Type B pancreatic cell (in vitro differentiated cells): ENCODE data around the gene NKTR. TPM values are rescaled to one million over a fixed set of nuclear protein-coding genes. Genes with fewer than 3 reads are reported as not detected.

Source experiments
- DNase-seq: peaks from one replicate; pipeline ENCODE4 v3.0.0; 2021; ENCODE audit warnings: mixed read lengths; ENCODE audit not compliant: unreplicated experiment; ENCODE audit errors: extremely low spot score
- H3K27ac Mint-ChIP-seq: 2 replicates; pipeline ENCODE4 v1.8.0; 2021; ENCODE audit warnings: mild to moderate bottlenecking, mixed read lengths
- H3K27me3 Mint-ChIP-seq: 2 replicates; pipeline ENCODE4 v1.8.0; 2021; ENCODE audit warnings: mixed read lengths
- H3K36me3 Mint-ChIP-seq: 2 replicates; pipeline ENCODE4 v1.8.0; 2021; ENCODE audit warnings: mixed read lengths
- H3K4me1 Mint-ChIP-seq: one replicate; pipeline ENCODE4 v1.8.0; 2021; ENCODE audit warnings: mixed read lengths; ENCODE audit not compliant: unreplicated experiment
- H3K4me3 Mint-ChIP-seq: 2 replicates; pipeline ENCODE4 v1.8.0; 2021; ENCODE audit warnings: mild to moderate bottlenecking, mixed read lengths
- H3K9me3 Mint-ChIP-seq: 2 replicates; pipeline ENCODE4 v1.8.0; 2021; ENCODE audit warnings: mixed read lengths
- CTCF ChIP-seq: fragments of 200-600 bp; sonication (generic); conservative IDR thresholded peaks from 2 replicates; pipeline ENCODE4 v1.5.0; 2021; ENCODE audit warnings: antibody characterized with exemption, mild to moderate bottlenecking
- total RNA-seq: library from RNA; stranded (reverse); gene quantifications from 2 replicates; pipeline ENCODE4 v1.2.1, GENCODE V29; 2021; ENCODE audit warnings: low replicate concordance

NKTR gene
- total RNA-seq, 1 donor from 2014 or later, result 97.1 TPM

- TF ChIP-seq CTCF, result no peak
Measured at GRCh38 chr3:42666022-42666421, 65.5 kb downstream of the NKTR start.

GRCh38 chr3:42666577-42666998 lies 66.1 kb downstream of the NKTR start:
- TF ChIP-seq CTCF, result no peak
- Mint-ChIP-seq H3K36me3 (no peaks in the 10 kb centered on the region), H3K9me3 (peaks cover 4% of the 10 kb centered on the region), H3K27me3 (no peaks in the 10 kb centered on the region), H3K27ac (no peak overlapping the region), H3K4me1 (no peaks in the 10 kb centered on the region), H3K4me3 (no peak overlapping the region)
- DNase-seq, result no peak

More at GRCh38 chr3:42666022-42666421, 65.5 kb downstream of the NKTR start:
- peaks cover 4% of the 10 kb centered on the region for H3K9me3 Mint-ChIP-seq
- H3K27me3 Mint-ChIP-seq, result no peaks in the 10 kb centered on the region
- no peaks in the 10 kb centered on the region for H3K4me1 Mint-ChIP-seq
- H3K4me3 Mint-ChIP-seq, result no peak overlapping the region
- no peaks in the 10 kb centered on the region for H3K36me3 Mint-ChIP-seq
- no peak overlapping the region for H3K27ac Mint-ChIP-seq
- DNase-seq, result no peak

- DNase-seq, result no peak
- Mint-ChIP-seq H3K9me3 (peaks cover 4% of the 10 kb centered on the region), H3K4me1 (no peaks in the 10 kb centered on the region), H3K4me3 (no peak overlapping the region), H3K27me3 (no peaks in the 10 kb centered on the region), H3K36me3 (no peaks in the 10 kb centered on the region), H3K27ac (peak overlapping the region; percentile 48)
- TF ChIP-seq CTCF, result no peak
Measured at GRCh38 chr3:42667096-42667522, 66.6 kb downstream of the NKTR start.

- H3K4me3 Mint-ChIP-seq, result no peak overlapping the region
- peaks cover 4% of the 10 kb centered on the region for H3K9me3 Mint-ChIP-seq
- H3K36me3 Mint-ChIP-seq, result no peaks in the 10 kb centered on the region
- TF ChIP-seq CTCF, result no peak
- peak overlapping the region; percentile 48 for H3K27ac Mint-ChIP-seq
- no peaks in the 10 kb centered on the region for H3K27me3 Mint-ChIP-seq
- no peaks in the 10 kb centered on the region for H3K4me1 Mint-ChIP-seq
- peak; percentile 65 for DNase-seq
Measured at GRCh38 chr3:42667523-42668412, 67.3 kb downstream of the NKTR start.

GRCh38 chr3:42668413-42668760 lies 67.9 kb downstream of the NKTR start:
- Mint-ChIP-seq H3K4me1 (no peaks in the 10 kb centered on the region), H3K9me3 (peaks cover 4% of the 10 kb centered on the region), H3K36me3 (no peaks in the 10 kb centered on the region), H3K4me3 (no peak overlapping the region), H3K27me3 (no peaks in the 10 kb centered on the region), H3K27ac (no peak overlapping the region)
- TF ChIP-seq CTCF, result no peak
- DNase-seq, result no peak
